Measurements from ENCODE around the gene MET. TPM values are rescaled to one million over a fixed set of nuclear protein-coding genes. Genes with fewer than 3 reads are reported as not detected.
A peak's percentile ranks its signal among the peaks of the same experiment; 100 is the strongest.

MET gene
- total and polyA plus RNA-seq, 9 donors: 8.4 to 19.6 (median 13.8) TPM

- H3K9me3 ChIP-seq (replicated peaks; ENCODE audit: control insufficient read depth, low read depth, low read length): no peaks in the 10 kb centered on the region
- peaks cover 2% of the 10 kb centered on the region for H3K36me3 ChIP-seq (ENCODE audit: control insufficient read depth, insufficient read depth, low read length)
- H3K27ac ChIP-seq (ENCODE audit: low read length): no peak overlapping the region
- WGBS (ENCODE audit: insufficient coverage): 66% methylated on average over 5 of the region's 5 CpGs
- no peak for DNase-seq
- no peak overlapping the region for H3K4me3 ChIP-seq (ENCODE audit: low read length)
- H3K4me1 ChIP-seq (ENCODE audit: control insufficient read depth, insufficient read depth, low read length): no peaks in the 10 kb centered on the region
- no peaks in the 10 kb centered on the region for H3K27me3 ChIP-seq (ENCODE audit: control insufficient read depth, insufficient read depth, low read length)
Observed at GRCh38 chr7:116696707-116697106, 24.7 kb downstream of the MET start.

GRCh38 chr7:116697152-116697551, 25.2 kb downstream of the MET start:
- Histone ChIP-seq H3K27ac (ENCODE audit: low read length) (no peak overlapping the region), H3K36me3 (ENCODE audit: control insufficient read depth, insufficient read depth, low read length) (peaks cover 2% of the 10 kb centered on the region), H3K4me3 (ENCODE audit: low read length) (no peak overlapping the region), H3K9me3 (replicated peaks; ENCODE audit: control insufficient read depth, low read depth, low read length) (no peaks in the 10 kb centered on the region), H3K4me1 (ENCODE audit: control insufficient read depth, insufficient read depth, low read length) (no peaks in the 10 kb centered on the region), H3K27me3 (ENCODE audit: control insufficient read depth, insufficient read depth, low read length) (no peaks in the 10 kb centered on the region)
- DNase-seq: no peak
- no CpG with 5 or more reads among the region's 1 CpG for WGBS (ENCODE audit: insufficient coverage)

- H3K36me3 ChIP-seq (ENCODE audit: control insufficient read depth, insufficient read depth, low read length): peaks cover 2% of the 10 kb centered on the region
- H3K4me3 ChIP-seq (ENCODE audit: low read length): no peak overlapping the region
- no peaks in the 10 kb centered on the region for H3K27me3 ChIP-seq (ENCODE audit: control insufficient read depth, insufficient read depth, low read length)
- H3K27ac ChIP-seq (ENCODE audit: low read length): no peak overlapping the region
- H3K4me1 ChIP-seq (ENCODE audit: control insufficient read depth, insufficient read depth, low read length): no peaks in the 10 kb centered on the region
- no CpG with 5 or more reads among the region's 1 CpG for WGBS (ENCODE audit: insufficient coverage)
- no peak for DNase-seq
- H3K9me3 ChIP-seq (replicated peaks; ENCODE audit: control insufficient read depth, low read depth, low read length): no peaks in the 10 kb centered on the region
Observed at GRCh38 chr7:116697761-116698160, 25.8 kb downstream of the MET start.

GRCh38 chr7:116698396-116698795, 26.4 kb downstream of the MET start:
- WGBS (ENCODE audit: insufficient coverage): no CpG with 5 or more reads among the region's 2 CpGs
- H3K9me3 ChIP-seq (replicated peaks; ENCODE audit: control insufficient read depth, low read depth, low read length): no peaks in the 10 kb centered on the region
- peaks cover 2% of the 10 kb centered on the region for H3K36me3 ChIP-seq (ENCODE audit: control insufficient read depth, insufficient read depth, low read length)
- no peak overlapping the region for H3K4me3 ChIP-seq (ENCODE audit: low read length)
- H3K27me3 ChIP-seq (ENCODE audit: control insufficient read depth, insufficient read depth, low read length): no peaks in the 10 kb centered on the region
- H3K4me1 ChIP-seq (ENCODE audit: control insufficient read depth, insufficient read depth, low read length): no peaks in the 10 kb centered on the region
- no peak overlapping the region for H3K27ac ChIP-seq (ENCODE audit: low read length)
- DNase-seq: no peak

- H3K9me3 ChIP-seq (replicated peaks; ENCODE audit: control insufficient read depth, low read depth, low read length): no peaks in the 10 kb centered on the region
- no peak for DNase-seq
- no peak overlapping the region for H3K4me3 ChIP-seq (ENCODE audit: low read length)
- 73% methylated on average over 3 of the region's 12 CpGs for WGBS (ENCODE audit: insufficient coverage)
- H3K36me3 ChIP-seq (ENCODE audit: control insufficient read depth, insufficient read depth, low read length): peaks cover 2% of the 10 kb centered on the region
- no peaks in the 10 kb centered on the region for H3K27me3 ChIP-seq (ENCODE audit: control insufficient read depth, insufficient read depth, low read length)
- H3K4me1 ChIP-seq (ENCODE audit: control insufficient read depth, insufficient read depth, low read length): no peaks in the 10 kb centered on the region
- H3K27ac ChIP-seq (ENCODE audit: low read length): no peak overlapping the region
Observed at GRCh38 chr7:116698930-116699721, 27.1 kb downstream of the MET start.

- Histone ChIP-seq H3K9me3 (replicated peaks; ENCODE audit: control insufficient read depth, low read depth, low read length) (no peaks in the 10 kb centered on the region), H3K27me3 (ENCODE audit: control insufficient read depth, insufficient read depth, low read length) (no peaks in the 10 kb centered on the region), H3K4me1 (ENCODE audit: control insufficient read depth, insufficient read depth, low read length) (no peaks in the 10 kb centered on the region), H3K27ac (ENCODE audit: low read length) (no peak overlapping the region), H3K36me3 (ENCODE audit: control insufficient read depth, insufficient read depth, low read length) (peaks cover 2% of the 10 kb centered on the region), H3K4me3 (ENCODE audit: low read length) (no peak overlapping the region)
- no peak for DNase-seq
- WGBS (ENCODE audit: insufficient coverage): 60% methylated on average over 2 of the region's 6 CpGs
Observed at GRCh38 chr7:116699722-116700120, 27.7 kb downstream of the MET start.

- 26% methylated on average over 2 of the region's 2 CpGs for WGBS (ENCODE audit: insufficient coverage)
- DNase-seq: peak; percentile 51
- no peak overlapping the region for H3K4me3 ChIP-seq (ENCODE audit: low read length)
- H3K27me3 ChIP-seq (ENCODE audit: control insufficient read depth, insufficient read depth, low read length): no peaks in the 10 kb centered on the region
- no peaks in the 10 kb centered on the region for H3K36me3 ChIP-seq (ENCODE audit: control insufficient read depth, insufficient read depth, low read length)
- H3K9me3 ChIP-seq (replicated peaks; ENCODE audit: control insufficient read depth, low read depth, low read length): no peaks in the 10 kb centered on the region
- H3K4me1 ChIP-seq (ENCODE audit: control insufficient read depth, insufficient read depth, low read length): peaks cover 2% of the 10 kb centered on the region
- no peak overlapping the region for H3K27ac ChIP-seq (ENCODE audit: low read length)
Observed at GRCh38 chr7:116702046-116702785, 30.2 kb downstream of the MET start.

- Histone ChIP-seq H3K4me3 (ENCODE audit: low read length) (no peak overlapping the region), H3K4me1 (ENCODE audit: control insufficient read depth, insufficient read depth, low read length) (peaks cover 2% of the 10 kb centered on the region), H3K27me3 (ENCODE audit: control insufficient read depth, insufficient read depth, low read length) (no peaks in the 10 kb centered on the region), H3K27ac (ENCODE audit: low read length) (no peak overlapping the region), H3K36me3 (ENCODE audit: control insufficient read depth, insufficient read depth, low read length) (no peaks in the 10 kb centered on the region), H3K9me3 (replicated peaks; ENCODE audit: control insufficient read depth, low read depth, low read length) (no peaks in the 10 kb centered on the region)
- no peak for DNase-seq
- WGBS (ENCODE audit: insufficient coverage): no CpG with 5 or more reads among the region's 2 CpGs
Observed at GRCh38 chr7:116704650-116705228, 32.7 kb downstream of the MET start.

- Histone ChIP-seq H3K4me1 (ENCODE audit: control insufficient read depth, insufficient read depth, low read length) (peaks cover 2% of the 10 kb centered on the region), H3K27ac (ENCODE audit: low read length) (no peak overlapping the region), H3K4me3 (ENCODE audit: low read length) (no peak overlapping the region), H3K36me3 (ENCODE audit: control insufficient read depth, insufficient read depth, low read length) (no peaks in the 10 kb centered on the region), H3K27me3 (ENCODE audit: control insufficient read depth, insufficient read depth, low read length) (no peaks in the 10 kb centered on the region), H3K9me3 (replicated peaks; ENCODE audit: control insufficient read depth, low read depth, low read length) (no peaks in the 10 kb centered on the region)
- no peak for DNase-seq
Observed at GRCh38 chr7:116705419-116705818, 33.4 kb downstream of the MET start.

GRCh38 chr7:116706668-116707126, 34.7 kb downstream of the MET start:
- peaks cover 2% of the 10 kb centered on the region for H3K4me1 ChIP-seq (ENCODE audit: control insufficient read depth, insufficient read depth, low read length)
- H3K27me3 ChIP-seq (ENCODE audit: control insufficient read depth, insufficient read depth, low read length): no peaks in the 10 kb centered on the region
- no peak overlapping the region for H3K4me3 ChIP-seq (ENCODE audit: low read length)
- DNase-seq: no peak
- H3K36me3 ChIP-seq (ENCODE audit: control insufficient read depth, insufficient read depth, low read length): no peaks in the 10 kb centered on the region
- no CpG with 5 or more reads among the region's 3 CpGs for WGBS (ENCODE audit: insufficient coverage)
- H3K27ac ChIP-seq (ENCODE audit: low read length): no peak overlapping the region
- no peaks in the 10 kb centered on the region for H3K9me3 ChIP-seq (replicated peaks; ENCODE audit: control insufficient read depth, low read depth, low read length)
